HEK293T (cell line): ENCODE results near the gene SYAP1.

Experiments
- FOXK2 ChIP-seq: fragments of 450-650 bp; IDR thresholded peaks from 2 replicates; pipeline ENCODE4 v1.6.1; 2016; ENCODE audit warnings: mild to moderate bottlenecking
- ZNF384 ChIP-seq: fragments of 450-650 bp; IDR thresholded peaks from 2 replicates; pipeline ENCODE4 v1.6.1; 2016

GRCh38 chrX:16772460-16772859, 53.0 kb downstream of the SYAP1 start:
- TF ChIP-seq ZNF384 (no peak), FOXK2 (no peak)
